CD4-positive, alpha-beta T cell treated with Interleukin-10 for 1 hour (primary cell): Measurements from ENCODE around the gene SLC22A1.
"Not testable (repeated sequence)": the region's sequence is repeated elsewhere in the genome, so short reads cannot be mapped to it uniquely, and the experiment has no call there.

Experiments
- DNase-seq: peaks from one replicate; pipeline ENCODE4 v3.0.0-alpha.2; 2020

SLC22A1 gene

DNA sequence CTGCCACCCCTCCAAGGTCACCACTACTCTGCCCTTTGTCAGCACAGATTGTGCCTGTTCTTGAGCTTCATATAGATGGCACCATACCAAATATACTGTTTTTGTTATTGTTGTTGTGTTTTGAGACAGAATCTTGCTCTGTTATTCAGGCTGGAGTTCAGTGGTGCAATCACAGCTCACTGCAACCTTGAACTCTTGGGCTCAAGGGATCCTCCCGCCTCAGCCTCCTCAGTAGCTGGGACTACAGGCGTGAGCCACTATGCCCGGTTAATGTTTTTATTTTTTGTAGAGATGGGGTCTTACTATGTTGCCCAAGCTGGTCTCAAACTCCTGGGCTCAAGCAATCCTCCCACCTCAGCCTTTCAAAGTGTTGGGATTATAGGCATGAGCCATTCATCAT, 18.9 kb downstream of the SLC22A1 start:
- DNase-seq: not testable (repeated sequence)

DNA sequence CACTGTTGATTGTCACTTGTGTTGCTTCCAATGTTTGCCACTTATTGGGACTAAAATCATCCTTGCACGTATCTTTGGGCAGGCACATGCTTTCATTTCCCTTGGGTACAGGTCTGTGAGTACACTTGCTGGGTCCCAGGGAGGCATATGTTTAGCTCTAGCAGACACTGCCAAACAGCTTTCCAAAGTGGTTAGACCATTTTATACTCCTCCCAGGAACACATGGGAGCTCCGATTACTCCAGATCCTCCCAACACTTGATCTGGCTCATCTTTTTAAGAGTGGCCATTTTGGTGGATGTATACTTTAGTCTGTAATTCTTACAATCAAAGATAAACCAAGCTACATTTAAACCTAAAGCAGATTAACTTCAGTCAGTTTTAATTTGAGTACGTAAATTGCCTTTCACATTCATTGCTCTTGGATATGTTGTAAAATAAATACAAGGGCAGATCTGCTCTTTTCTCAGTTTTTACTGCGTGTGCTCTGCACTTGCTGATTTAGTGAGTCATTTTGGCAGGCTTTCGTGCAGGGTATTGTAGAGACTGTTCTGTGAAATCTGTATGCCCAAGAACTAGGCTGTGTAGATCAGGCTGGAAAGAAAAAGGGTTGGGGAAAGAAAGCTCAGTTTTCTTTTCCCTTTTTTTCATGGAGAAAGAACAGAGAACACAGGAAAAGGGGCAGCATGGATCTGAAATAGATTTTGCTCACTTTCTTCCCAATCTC, 19.5 kb downstream of the SLC22A1 start:
- no peak for DNase-seq

DNA sequence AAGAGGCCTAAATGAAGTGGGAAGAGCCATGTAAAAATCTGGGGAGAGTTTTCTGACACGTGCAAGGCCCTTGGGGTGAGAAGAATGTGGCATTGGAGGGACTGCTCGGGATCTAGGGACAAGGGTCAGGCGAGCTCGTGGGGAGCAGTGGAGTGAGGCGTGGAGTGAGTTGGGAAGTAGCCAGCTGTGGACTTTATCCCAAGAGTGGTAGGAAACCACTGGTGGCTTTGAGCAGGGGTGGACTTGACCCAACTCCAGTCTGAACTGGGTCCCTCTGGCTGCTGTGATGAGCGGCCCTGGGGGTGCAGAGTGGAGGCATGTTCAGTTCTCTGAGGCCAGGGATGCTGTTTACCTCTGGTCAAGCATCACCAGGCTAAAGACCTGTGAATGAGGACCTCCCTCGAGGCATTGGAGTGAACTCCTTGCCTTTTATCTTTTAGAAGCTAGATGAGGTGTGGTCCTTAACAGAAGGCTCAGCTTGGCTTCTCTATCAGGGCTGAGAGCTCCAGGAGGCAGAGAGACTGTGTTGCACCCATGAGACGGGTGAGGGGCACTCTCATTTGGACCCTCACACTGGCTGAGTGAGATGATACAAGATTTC, 20.6 kb downstream of the SLC22A1 start:
- no peak for DNase-seq

DNA sequence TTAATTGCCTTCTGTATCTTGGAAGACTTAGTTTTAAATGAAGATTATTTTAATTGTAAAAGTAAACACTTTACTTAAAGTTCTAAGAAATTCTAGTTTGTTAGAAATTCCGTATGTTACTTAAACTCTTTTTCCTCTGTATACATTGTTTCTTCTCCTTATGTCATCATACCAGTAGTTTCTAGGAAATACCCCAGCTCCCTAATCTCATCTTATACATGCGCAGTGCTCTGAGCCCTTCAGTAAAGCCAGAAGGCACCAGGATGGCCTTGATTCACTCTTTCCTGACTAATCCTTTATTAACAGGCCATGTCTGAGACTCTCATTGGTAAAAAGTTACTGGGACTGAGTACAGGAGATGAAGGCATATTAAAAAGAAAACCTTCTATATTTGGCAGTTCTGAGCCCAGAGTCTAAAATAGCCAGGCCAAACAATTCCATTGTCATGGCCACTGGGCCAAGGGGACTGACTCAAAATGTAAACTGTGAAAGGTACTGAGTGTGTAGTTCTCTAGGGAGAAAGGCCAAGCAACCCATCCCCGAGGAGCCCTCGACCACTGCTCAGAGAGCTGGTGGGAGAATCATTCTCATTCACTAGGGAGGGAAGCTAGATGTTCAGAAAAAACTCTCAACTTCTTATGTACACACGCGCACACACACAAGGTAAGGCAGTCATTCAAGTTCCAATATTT, 25.0 kb downstream of the SLC22A1 start:
- no peak for DNase-seq

DNA sequence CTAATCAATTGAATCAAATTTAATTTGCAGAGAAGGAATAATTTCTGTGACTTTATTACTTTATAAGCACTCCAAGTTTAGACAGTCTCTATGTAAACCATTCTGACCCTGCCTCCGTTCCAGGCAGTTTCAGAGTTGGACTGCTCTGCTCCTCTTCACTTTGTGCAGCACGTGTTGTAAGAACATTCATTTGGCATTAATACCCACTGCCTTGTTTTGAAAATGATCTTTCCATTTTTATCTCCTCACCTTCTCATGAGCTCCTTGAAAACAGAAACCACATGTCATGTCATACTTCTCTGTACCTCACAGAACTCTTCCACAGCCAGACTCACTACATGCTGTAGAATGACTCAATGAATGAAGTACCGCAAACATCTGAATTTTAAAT, 25.5 kb downstream of the SLC22A1 start:
- no peak for DNase-seq

DNA sequence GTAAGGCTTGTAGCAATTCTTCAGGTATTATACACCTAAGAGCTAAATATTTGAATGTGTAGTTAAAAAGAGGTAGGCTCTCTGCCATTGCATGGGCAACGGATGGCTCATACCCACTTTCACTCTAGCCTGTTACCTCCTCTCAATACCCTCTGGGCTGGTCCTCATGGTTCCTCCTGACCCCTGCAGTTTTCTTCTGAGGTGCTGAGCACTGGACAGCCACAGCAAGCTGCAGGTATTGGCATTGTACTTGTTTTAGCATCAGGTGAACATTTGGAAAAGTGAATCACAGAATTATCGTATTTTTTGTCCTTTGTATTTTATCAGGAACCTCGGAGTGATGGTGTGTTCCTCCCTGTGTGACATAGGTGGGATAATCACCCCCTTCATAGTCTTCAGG, 32.9 kb downstream of the SLC22A1 start:
- no peak for DNase-seq

DNA sequence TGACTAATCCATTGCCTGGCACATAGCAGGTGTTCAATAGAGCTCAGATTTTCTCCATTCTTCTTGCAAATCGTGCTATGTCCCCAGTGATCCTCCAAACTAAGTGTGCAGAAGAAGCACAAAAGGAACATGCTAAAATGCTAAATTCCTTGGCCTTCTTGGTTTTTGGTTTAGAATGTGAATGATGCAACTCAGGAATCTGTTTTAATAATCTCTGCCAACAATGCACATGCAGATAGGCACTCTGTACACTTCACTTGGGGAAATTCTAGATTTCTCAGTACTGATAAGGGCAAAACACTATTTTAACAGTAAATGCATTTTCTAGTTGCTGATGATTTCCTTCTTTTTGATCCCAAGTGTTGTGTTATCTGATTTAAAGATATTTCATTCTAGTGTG, 35.2 kb downstream of the SLC22A1 start:
- DNase-seq: no peak

DNA sequence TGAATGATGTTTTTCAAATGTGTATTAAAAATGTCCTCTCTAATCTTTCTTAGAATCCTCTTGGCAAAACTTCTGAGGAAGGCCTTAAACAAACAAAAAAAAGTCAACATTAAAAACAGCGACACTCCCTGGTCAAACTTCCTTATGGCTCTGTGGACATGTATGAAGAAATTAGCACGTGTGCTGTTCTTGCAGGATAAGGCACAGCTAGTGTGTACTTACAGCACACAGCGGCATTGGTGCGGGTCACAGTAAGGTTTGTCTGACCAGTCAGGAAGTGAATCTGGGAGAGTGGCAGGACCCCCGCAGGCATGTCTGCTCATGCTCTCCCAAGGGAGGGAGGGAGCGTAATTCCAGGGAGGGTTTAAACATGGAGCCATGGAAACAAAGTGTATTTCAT, 38.8 kb downstream of the SLC22A1 start:
- no peak for DNase-seq

DNA sequence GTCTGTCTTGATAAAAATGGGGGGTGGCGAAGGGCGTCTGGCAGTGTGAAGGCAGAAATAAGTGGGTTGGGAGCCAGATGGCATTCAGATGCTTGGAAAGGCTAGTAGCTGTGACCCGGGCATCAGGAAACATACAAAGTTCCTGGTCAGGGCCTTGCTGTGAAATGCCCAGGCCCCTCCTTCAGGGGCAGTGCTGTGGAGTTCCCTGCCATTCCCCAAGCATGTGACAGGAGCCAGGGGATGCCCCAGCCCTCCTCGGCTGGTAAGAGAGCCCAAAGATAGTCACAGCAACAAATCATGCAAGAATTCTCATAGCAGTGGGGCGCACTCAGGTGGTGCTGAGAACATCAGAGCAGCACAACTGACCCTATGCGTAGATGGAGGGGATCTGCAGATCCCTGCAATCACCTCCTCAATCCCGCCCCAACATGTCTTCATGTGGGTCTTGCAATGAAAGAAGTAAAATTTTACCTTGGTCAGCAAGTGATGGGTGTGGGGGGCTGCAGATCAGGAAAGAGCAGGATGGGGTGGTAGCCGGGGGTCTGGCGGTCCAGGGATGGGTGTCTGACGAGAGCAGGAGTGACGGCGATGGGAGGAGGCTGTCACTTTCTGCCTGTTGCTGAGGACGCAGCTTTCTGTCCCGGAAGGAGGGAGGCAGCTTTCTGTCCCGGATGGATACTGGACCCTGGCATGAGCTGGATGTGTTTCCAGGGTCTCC, 39.5 kb downstream of the SLC22A1 start:
- no peak for DNase-seq

DNA sequence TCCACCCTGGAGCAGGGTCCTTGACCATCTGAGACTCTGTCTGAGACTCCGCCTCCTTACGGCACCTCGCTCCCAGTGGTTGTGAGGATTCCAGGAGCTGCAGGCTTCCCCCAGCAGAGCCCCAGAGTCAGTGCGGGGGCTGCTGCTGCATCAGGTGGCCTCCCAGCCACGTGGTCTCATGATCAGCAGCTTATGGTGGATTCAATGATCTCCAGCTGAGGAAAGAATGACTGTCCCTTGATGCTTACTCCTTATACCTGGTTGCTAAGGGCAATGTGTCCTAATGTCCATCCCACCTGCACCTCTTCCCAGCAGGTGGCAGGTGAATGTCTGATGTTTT, 40.0 kb downstream of the SLC22A1 start:
- no peak for DNase-seq

DNA sequence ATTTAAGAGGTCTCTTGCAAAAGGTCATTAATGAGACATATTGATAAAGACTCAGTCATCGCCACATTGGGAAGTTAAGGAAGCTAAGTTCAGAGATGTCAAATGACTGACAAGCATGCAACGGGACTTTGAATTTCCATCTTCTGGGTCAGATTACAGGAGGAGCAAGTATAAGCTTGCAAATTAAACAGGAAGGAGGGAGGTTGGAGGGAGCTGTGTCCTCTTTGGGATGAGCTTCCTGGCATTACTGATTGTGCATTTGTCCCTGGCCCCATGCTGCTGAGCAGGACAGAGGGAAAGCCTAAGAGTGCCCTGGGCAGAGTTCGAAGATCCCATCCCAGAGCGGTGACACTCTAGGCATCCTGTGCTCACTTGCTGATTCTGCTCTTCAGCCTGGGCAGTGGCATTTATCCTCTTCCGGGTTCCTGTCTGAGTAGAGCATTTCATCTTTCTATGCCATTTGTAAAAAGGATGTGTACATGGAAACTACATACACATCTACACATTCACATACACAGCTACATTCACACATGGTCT, 40.5 kb downstream of the SLC22A1 start:
- no peak for DNase-seq

DNA sequence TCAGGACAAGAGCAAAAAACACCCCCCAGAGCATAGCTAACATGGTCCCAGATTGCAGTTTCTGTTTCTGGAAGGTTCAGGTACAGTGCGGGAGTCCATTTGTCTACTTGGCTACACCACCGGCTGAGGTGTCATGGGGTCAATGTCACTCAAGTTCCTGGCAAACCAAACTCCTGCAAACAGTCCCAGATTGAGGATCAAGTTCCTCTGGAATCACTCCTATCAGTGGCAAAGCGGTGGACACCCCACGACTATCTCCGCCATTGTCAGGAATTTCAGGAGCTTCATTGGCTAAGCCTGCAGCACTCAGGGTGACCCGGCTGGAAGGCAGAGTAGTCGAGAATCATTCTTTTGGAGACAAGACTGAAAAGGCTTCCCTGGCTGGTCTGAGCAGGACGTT, 41.8 kb downstream of the SLC22A1 start:
- DNase-seq: no peak

DNA sequence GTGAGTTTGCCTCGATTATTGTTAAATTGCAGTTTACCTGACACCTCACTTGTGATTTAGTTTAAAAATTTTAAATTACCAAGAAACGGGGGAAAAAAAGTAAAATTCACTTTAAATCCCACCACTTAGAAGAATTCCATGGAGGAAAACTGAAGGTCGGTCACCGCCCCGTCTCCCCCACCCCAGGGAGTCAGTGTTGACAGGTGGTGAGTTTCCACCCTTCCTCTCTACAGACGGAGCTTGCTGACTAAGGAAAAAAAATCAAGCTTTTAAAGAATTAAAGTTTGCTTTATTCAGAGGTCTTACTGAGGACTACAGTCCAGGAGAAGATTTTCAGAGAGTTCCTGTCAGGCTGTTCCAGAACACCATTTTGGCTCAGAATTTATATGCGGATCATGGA, 42.3 kb downstream of the SLC22A1 start:
- DNase-seq: no peak

DNA sequence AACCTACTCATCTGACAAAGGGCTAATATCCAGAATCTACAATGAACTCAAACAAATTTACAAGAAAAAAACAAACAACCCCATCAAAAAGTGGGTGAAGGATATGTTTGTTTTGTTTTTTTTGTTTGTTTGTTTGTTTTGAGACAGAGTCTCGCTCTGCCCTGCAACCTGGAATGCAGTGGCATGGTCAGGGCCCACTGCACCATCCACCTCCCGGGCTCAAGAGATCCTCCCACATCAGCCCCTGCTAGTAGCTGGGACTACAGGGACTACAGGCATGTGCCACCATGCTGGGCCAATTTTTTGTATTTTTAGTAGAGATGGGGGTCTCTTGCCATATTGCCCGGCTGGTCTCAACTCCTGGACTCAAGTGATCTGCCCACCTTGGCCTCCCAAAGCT, 44.3 kb downstream of the SLC22A1 start:
- DNase-seq: not testable (repeated sequence)

DNA sequence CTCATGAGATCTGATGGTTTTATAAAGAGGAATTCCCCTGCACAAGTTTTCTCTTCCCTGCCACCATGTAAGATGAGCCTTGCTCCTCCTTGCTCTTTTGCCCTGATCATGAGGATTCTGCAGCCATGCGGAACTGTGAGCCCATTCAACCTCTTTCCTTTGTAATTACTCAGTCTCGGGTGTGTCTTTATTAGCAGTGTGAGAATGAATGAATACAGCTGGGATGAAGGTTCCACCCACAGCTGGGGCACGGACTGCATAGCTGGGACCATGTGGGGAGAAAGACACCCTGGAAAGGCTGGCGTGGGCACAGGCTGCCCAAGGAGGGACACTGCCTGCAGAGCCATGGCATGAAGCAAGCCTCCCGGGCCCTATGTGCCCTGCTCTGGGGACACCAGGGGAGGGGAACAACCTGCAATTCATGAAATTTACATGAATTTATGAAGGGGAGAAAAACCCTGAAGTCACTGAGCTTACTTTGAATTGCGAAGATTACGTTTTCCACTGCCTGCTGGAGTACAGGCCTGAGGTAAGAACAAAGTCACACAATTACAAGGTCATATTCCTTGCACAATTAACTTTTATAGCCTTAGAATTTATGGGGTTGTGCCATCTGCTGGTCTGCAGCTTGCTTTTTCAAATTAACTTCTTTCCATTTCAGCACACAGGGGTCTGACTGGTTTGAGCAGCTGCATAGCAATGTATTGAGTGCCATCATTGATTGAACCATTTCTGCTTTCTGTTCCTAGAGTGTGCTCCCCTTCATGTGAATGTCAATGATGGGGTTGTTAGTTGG, 46.2 kb downstream of the SLC22A1 start:
- no peak for DNase-seq

DNA sequence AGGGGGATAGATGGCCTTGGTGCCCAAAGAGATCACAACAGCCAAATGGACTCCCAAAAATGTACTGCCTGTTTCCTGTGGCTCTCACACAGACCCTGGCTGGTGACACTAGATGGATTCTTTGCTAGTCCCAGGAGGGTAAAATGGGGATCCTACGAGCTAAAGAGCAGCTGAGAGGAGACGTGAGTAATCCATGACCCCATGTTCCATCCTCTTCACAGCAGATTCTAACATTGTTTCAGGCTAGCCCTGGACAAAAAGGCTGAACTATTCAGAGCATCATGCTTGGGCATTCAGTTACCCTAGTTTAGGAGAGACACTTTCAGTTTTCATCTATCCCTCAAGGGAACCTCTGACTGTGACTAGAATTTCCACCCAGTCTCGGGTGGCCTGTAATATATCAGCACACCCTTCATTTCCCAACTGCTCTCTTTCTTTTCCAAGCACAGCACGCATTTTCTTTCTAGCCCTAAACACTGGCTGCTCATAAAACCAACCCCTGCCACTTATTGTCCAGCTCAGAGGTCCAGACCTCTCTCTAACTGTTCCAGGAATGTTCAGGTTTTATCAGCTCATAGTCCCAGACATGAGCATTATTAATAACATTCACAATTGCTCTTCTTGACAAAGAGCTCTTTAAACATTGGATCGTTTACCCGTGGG, 48.5 kb downstream of the SLC22A1 start:
- DNase-seq: no peak

DNA sequence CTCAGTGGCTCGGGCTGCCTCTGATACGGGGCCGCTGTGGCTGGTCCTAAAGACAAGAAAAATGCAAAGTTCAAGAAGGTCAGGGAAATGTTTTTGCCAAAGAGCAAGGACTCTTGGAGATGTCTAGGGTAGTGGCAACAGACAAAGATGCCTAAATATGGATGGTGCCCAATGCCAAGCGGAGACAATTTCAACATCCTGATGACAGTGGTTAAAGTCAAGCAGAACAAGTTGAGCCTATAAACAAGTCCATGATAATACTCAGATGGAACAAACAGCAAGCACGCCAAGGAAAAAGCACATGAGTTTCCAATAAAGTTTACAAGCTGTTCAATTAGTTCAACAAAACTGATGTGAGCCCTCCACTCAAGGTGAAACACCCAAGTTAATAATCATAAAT, 51.1 kb downstream of the SLC22A1 start:
- no peak for DNase-seq

DNA sequence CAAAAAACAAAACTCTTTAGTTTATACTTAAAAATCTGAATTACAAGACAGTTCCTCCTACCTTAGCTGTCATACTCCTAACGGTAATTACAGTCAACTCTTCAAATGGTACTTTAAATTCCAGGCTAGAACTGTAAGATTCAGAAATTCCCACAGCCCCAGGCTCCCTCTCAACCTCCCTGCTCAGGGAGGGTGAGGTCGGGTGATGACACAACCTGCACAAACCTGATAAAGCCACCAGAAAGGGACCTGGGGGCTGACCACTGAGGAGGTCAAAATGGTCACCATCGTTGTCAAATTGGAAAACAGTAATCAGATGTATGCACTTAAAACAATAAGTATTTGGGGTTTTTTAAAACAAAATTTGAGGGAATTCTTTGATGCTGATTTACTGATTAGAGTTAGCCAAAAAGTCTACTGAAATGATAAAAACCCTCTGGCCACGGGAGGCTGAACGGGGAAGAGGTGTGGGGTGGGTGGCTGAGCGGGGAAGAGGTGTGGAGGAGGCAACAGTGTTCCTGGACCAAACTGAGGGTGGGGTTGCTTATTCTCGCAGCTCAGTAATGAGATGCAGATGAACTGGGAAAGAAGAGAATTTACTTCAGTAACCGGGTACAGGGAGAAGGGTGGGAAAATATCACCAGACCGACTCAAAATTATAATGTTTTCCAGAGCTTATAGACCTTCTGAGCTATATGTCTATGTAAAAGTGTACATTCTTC, 52.4 kb downstream of the SLC22A1 start:
- no peak for DNase-seq

DNA sequence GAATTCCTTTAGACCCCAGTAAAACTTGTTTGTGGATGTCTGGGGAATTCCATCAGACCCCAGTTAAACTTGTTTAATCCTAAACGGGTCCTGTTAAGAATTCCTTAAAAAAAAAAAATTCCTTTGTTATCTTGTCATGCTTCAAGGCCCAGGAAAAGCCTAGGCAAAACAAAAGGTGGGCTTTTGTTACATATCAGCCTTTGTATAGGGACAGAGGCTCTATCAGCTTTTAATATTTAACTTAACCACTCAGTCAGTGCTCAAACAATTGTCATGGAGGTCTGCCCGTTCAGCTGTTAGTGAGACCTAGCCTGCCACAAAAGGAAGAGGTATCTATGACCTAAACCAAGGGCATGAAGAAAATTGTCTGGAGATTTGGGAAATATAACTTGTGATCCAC, 53.1 kb downstream of the SLC22A1 start:
- DNase-seq: no peak

DNA sequence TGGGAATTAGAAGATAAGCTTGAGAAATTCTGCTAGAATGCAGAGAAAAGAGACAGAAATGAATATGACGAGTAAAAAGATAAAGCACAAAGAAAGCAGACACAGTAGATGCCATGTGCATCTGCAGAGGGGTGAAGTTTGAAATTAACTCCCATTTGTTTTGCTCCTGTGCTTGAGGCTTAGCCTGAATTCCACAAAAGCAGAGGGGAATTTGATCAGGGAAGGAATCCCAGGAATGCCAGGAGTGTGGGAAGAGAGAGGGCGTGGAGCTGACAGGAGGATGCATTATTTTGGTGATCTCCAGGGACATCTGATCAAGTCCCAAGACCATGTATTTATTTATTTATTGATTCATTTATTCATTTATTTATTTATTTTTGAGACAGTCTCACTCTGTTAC, 55.6 kb downstream of the SLC22A1 start:
- no peak for DNase-seq

DNA sequence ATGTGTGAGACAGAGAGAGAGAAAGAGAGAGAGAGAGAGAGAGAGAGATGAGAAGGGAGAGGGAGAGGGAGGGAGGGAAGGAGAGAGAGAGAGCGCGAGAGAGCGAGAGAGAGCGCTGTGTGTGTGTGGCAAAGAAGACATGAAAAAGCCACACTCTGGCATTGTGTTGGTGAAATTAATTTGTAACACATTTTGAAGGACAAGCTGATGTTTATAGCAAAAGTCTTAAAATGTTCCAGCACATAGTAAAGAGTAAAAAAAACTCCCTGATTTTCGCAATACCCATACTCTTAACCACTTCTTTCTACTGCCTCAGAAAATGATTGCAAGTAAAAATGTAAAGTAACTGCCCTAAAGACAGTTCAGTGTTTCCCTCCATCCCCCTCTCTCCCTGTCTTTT, 56.7 kb downstream of the SLC22A1 start:
- DNase-seq: no peak

DNA sequence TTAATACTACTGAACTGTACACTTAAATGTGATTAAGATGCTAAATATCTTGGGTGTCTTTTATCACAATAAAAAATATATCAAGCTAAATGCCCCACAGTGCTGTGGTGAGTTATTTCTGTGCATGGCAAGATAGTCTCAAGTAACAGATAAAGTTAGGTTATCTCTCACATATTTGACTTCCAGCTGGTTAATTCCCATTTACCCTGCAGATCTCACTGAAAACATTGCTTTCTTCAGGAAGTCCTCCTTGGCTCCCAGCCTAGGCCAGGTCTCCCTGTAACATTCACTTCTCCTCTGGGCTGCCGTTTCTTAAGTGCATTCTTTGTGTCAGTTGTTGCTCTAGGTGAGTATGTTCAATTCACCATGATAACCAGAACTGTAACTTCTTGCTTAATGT, 59.1 kb downstream of the SLC22A1 start:
- no peak for DNase-seq
